Astrocyte of the cerebellum (primary cell): ENCODE data around the gene SASH1.

Experiments
- DNase-seq: peaks from one replicate; pipeline ENCODE4 v3.0.0-alpha.2; 2011; ENCODE audit warnings: low read depth
- H3K4me3 ChIP-seq: 2 replicates; pipeline ENCODE4 v1.5.1; 2011; ENCODE audit warnings: mild to moderate bottlenecking, low read depth, low read length, moderate library complexity
- in situ Hi-C: cut with HindIII; loops from 2 replicates; pipeline ENCODE4 v1.10.0; 2017; ENCODE audit warnings: low sequenced_read_pairs
- TF ChIP-seq, protein P1 (sequence below): IDR thresholded peaks from 2 replicates; pipeline ENCODE4 v1.5.1; 2012; ENCODE audit warnings: low read length, low read depth, moderate library complexity, mild to moderate bottlenecking; ENCODE audit errors: missing control alignments

SASH1 gene

DNA sequence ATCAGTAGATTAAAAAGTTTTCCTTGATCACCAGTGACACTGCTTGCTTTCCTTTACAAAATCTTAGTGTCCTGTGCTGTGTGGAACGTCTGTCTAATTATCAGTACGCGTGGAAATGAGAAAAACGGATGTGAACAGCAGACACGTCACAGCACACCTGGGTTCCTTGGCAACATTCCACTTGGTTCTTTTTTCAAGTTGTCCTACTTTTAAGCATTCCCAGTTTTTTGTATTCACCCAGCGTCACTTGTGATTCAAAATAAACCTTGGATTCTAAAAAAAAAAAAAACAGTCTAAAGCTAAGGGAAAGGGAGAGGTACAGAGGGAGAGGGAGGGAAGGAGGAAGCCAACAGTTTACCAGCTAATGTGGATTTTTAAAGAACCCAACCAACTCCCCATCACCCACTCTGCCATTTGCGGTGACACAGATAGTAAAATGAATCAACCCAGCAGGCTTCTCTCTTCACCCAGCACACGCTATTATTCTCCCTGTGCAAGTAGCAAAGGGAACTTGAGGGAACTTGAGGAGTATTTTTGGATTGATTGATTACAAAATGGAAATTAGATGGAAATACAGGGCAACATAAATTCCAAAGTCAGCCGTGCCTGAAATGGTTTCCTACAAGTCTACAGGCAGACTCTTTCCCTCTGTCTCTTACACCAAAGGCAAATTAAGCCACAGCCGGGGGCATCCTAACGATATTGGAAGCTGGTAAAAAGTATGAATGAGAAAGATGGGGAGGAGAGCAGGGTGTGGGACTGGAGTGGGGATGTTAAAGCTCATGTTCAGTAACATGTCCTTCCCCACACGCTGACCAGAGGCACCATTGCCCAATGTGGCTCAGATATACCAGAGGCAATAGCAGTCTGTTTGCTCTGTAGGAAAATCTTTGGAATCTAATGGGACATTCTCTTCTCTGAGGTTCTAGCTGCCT, 129.8 kb downstream of the SASH1 start:
- DNase-seq: no peak
- TF ChIP-seq, protein P1, sequence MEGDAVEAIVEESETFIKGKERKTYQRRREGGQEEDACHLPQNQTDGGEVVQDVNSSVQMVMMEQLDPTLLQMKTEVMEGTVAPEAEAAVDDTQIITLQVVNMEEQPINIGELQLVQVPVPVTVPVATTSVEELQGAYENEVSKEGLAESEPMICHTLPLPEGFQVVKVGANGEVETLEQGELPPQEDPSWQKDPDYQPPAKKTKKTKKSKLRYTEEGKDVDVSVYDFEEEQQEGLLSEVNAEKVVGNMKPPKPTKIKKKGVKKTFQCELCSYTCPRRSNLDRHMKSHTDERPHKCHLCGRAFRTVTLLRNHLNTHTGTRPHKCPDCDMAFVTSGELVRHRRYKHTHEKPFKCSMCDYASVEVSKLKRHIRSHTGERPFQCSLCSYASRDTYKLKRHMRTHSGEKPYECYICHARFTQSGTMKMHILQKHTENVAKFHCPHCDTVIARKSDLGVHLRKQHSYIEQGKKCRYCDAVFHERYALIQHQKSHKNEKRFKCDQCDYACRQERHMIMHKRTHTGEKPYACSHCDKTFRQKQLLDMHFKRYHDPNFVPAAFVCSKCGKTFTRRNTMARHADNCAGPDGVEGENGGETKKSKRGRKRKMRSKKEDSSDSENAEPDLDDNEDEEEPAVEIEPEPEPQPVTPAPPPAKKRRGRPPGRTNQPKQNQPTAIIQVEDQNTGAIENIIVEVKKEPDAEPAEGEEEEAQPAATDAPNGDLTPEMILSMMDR: no peak
- H3K4me3 ChIP-seq: no peak overlapping the region
- in situ Hi-C loops: no loop called here

DNA sequence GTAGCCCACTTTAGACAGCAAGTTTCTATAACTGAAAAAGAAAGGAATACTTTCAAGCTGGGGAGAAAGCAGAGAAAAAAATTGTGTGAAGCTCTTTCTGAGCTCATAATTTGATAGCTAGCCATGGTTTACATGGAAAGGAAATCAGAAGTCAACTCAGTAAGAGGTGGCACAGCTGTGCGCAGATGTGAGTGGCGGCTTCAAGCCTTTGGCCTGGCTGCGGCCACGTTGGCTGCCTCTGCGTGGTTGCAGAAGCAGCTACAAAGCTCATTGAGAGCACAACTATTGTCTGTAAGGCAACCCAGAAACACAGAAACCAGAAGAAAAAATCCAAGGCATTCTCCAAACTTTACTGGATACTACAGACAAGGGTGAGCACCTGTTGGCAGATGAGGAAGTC, 136.9 kb downstream of the SASH1 start:
- in situ Hi-C loops: no loop called here
- DNase-seq: no peak
- TF ChIP-seq, protein P1: no peak
- H3K4me3 ChIP-seq: no peak overlapping the region

DNA sequence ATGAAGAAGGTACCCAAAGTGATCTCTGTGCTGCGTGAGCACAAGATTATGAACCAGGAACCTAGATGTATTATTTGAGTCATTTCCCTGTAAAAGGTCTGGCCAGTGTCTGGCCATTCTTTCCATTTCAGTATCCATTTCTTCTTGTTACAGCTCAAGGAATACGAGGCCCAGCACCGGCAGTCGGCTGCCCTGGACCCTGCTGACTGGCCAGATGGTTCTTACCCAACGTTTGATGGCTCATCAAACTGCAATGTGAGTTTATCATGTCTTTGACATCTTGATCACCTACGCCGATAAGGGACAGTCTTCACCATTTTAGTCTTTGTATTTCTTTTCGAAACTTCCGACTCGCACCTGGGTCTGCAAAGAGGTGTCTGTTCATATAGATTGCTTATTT, 144.8 kb downstream of the SASH1 start:
- TF ChIP-seq, protein P1: no peak
- in situ Hi-C loops: no loop called here
- no peak overlapping the region for H3K4me3 ChIP-seq
- no peak for DNase-seq

DNA sequence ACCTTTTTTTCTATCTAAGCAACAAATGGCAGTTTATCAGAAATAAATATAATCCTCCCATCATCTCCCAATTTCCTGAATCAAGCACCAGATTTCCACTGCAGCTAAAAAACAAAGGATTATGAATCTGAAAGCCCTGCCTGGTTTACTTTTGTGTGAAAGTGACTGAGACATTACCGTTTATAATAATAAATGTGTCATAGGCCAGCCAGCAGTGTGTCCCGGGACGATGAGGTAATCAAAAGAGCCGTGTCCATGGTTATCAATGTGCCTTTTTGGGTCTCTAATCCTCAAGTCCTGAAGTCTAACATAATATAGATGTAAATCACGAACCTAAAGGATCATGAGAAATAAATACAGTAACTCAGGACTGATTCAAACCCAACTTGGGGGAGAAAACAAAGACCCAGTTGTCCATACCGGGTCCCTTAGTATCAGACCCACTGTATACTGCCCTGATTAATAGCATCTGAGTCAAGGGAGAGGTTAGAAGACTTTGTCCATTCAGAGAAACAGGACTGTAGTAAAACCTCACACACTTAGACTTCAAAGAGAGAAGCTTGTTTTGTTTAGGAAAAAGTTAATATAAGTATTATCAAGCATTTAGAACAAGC, 149.1 kb downstream of the SASH1 start:
- TF ChIP-seq, protein P1: no peak
- H3K4me3 ChIP-seq: no peak overlapping the region
- in situ Hi-C loops: no loop called here
- no peak for DNase-seq

DNA sequence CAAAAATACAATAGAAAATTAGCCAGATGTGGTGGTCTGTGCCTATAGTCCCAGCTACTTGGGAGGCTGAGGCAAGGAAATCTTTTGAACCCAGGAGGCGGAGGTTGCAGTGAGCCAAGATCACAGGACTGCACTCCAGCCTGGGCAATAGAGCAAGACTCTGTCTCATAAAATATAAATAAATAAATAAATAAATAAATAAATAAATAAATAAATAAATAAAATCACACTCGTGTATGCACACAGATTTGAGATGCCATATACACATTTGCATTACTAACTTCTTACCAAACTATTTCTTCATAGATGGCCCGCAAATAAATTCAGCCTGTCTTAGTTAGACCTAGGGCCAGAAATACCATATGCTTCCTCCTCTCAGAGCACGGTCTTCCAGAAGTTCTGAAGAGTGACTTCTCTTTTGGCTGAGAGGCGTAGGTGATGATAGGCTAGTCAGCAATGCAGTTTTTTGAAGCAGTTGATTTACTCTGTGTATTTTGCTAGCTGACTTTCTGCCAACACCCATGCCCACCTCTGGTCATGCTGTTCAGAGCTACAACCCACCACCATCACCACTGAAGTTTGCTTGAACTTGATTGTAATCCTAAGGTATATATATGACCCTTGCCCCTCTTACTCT, 150.1 kb downstream of the SASH1 start:
- H3K4me3 ChIP-seq: no peak overlapping the region
- in situ Hi-C loops: no loop called here
- TF ChIP-seq, protein P1: no peak
- no peak for DNase-seq

DNA sequence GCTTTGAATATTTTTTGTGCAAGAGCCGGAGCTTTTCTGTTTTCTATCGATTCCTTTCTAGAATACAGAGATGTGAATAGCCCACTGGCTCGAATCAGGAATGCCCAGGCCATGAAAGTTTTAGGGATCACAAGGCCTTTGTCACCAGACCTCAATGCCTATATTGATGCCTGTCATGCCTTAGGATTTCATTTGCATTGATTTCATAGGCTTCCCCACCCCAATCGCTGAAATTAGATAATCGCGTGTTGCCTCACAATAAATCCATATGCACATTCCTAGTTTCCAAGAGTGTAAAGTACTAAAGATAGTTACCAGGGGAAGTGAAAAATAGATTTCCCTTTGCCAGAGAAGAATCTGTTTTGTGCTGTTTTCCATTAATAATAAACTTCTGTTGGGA, 150.8 kb downstream of the SASH1 start:
- in situ Hi-C loops: no loop called here
- TF ChIP-seq, protein P1: no peak
- H3K4me3 ChIP-seq: no peak overlapping the region
- DNase-seq: no peak
